ENCODE results near the gene HYOU1. TPM values are rescaled to one million over a fixed set of nuclear protein-coding genes. Genes with fewer than 3 reads are reported as not detected.

HYOU1 gene
- total RNA-seq, 1 experiment from 2014 or later: 268 TPM

DNA sequence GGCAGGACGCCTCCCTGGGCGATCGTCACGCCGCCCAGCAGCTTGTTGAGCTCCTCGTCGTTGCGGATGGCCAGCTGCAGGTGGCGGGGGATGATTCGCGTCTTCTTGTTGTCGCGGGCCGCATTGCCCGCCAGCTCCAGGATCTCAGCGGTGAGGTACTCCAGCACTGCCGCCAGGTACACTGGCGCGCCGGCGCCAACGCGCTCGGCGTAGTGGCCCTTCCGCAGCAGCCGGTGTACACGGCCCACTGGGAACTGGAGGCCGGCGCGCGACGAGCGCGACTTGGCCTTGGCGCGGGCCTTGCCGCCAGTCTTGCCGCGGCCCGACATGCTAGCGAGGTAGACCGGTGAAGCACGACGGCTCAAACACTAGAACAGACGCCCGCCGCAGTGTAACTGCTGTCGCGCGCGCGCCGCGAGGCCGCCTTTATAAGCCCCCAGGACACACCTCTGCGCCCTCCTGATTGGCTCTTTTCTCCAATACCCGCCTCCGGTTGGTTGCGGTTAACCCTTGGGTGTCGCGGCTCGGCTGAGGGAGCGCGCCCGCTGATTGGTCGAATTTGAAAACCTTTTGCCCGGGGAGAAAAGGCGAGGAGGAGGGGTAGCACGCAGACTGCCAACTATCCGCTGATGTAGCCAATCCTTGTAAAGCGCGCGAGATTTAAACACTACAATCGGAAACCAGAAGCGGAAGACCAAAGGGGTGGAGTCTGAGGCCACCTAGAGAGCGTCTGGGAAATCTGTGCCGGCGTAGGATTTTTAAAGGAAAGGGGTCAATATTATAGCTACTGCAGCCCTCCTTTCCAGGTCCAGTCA is 38.3 kb upstream of the HYOU1 start:
- CTCF ChIA-PET: interaction anchor here (0.7 kb wide), 1 partner anchor 223 kb away, joined by 4 read pairs; no protein-coding TSS in a partner anchor
- peaks cover 23% of the 10 kb centered on the region for H3K4me1 ChIP-seq (ENCODE audit: control insufficient read depth, insufficient read depth, low read length)
- POLR2A ChIA-PET: interaction anchor here (0.6 to 0.9 kb wide), 3 partner anchors 10 to 115 kb away, joined by 3 read pairs; no protein-coding TSS in a partner anchor
- intact Hi-C loops (cut with micrococcal nuclease; ENCODE audit: unreplicated experiment) (no loop called here), in situ Hi-C loops (cut with HindIII; ENCODE audit: low pct_unique_long_range_greater_than_20kb, low sequenced_read_pairs) (no loop called here)
- DNase-seq (ENCODE audit: low read depth, low spot score) (peak; percentile 99), ATAC-seq (peak; percentile 90)
- peaks cover 12% of the 10 kb centered on the region for H3K36me3 ChIP-seq (ENCODE audit: control insufficient read depth, insufficient read depth, low read length)
- peak overlapping the region; percentile 81 to 94 for H3K4me3 ChIP-seq (ENCODE audit: low read depth in 2 of 2, low read length in 2 of 2)
- H3K27me3 ChIP-seq (ENCODE audit: control insufficient read depth, insufficient read depth, low read length): no peaks in the 10 kb centered on the region
- no TSS peak for BruUV-seq (replicated peaks)
- TF ChIP-seq TCF7L2 (IDR thresholded peaks at IDR 0.05; ENCODE audit: low read depth, low read length) (peak; percentile 77), SIN3A (IDR thresholded peaks at IDR 0.05; ENCODE audit: borderline replicate concordance, insufficient read depth, low read depth, low read length) (peak; percentile 88), POLR2AphosphoS5 (IDR thresholded peaks at IDR 0.05; ENCODE audit: low read depth, low read length) (peak; percentile 100)
- TF ChIP-seq, protein P1, sequence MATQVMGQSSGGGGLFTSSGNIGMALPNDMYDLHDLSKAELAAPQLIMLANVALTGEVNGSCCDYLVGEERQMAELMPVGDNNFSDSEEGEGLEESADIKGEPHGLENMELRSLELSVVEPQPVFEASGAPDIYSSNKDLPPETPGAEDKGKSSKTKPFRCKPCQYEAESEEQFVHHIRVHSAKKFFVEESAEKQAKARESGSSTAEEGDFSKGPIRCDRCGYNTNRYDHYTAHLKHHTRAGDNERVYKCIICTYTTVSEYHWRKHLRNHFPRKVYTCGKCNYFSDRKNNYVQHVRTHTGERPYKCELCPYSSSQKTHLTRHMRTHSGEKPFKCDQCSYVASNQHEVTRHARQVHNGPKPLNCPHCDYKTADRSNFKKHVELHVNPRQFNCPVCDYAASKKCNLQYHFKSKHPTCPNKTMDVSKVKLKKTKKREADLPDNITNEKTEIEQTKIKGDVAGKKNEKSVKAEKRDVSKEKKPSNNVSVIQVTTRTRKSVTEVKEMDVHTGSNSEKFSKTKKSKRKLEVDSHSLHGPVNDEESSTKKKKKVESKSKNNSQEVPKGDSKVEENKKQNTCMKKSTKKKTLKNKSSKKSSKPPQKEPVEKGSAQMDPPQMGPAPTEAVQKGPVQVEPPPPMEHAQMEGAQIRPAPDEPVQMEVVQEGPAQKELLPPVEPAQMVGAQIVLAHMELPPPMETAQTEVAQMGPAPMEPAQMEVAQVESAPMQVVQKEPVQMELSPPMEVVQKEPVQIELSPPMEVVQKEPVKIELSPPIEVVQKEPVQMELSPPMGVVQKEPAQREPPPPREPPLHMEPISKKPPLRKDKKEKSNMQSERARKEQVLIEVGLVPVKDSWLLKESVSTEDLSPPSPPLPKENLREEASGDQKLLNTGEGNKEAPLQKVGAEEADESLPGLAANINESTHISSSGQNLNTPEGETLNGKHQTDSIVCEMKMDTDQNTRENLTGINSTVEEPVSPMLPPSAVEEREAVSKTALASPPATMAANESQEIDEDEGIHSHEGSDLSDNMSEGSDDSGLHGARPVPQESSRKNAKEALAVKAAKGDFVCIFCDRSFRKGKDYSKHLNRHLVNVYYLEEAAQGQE (IDR thresholded peaks at IDR 0.05; ENCODE audit: insufficient read depth in 1 of 2, low read depth in 2 of 2, low read length in 1 of 2): peak in 1 of 2 experiments; percentile 61; a peak in 2 of 4 replicates
- TF ChIP-seq, protein P2, sequence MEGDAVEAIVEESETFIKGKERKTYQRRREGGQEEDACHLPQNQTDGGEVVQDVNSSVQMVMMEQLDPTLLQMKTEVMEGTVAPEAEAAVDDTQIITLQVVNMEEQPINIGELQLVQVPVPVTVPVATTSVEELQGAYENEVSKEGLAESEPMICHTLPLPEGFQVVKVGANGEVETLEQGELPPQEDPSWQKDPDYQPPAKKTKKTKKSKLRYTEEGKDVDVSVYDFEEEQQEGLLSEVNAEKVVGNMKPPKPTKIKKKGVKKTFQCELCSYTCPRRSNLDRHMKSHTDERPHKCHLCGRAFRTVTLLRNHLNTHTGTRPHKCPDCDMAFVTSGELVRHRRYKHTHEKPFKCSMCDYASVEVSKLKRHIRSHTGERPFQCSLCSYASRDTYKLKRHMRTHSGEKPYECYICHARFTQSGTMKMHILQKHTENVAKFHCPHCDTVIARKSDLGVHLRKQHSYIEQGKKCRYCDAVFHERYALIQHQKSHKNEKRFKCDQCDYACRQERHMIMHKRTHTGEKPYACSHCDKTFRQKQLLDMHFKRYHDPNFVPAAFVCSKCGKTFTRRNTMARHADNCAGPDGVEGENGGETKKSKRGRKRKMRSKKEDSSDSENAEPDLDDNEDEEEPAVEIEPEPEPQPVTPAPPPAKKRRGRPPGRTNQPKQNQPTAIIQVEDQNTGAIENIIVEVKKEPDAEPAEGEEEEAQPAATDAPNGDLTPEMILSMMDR (IDR thresholded peaks at IDR 0.05): peak; percentile 65
- no peaks in the 10 kb centered on the region for H3K9me3 ChIP-seq (ENCODE audit: control insufficient read depth, insufficient read depth, low read depth, low read length)
- peak overlapping the region; percentile 94 for H3K27ac ChIP-seq (ENCODE audit: low read length)

DNA sequence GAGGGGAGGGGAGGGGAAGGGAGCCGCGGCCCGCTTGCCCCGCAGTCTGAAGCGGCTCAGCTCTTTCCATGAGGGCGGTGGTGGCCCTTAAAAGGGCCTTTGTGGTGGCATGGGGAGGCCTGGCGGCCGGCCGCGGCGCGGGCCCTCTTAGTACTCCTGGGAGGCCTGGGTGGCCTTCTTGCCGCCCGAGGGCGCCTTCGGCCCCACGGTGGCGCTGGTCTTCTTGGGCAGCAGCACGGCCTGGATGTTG is 37.7 kb upstream of the HYOU1 start:
- ATAC-seq: peak; percentile 75
- TF ChIP-seq POLR2AphosphoS5 (IDR thresholded peaks at IDR 0.05; ENCODE audit: low read depth, low read length) (no peak), SIN3A (IDR thresholded peaks at IDR 0.05; ENCODE audit: borderline replicate concordance, insufficient read depth, low read depth, low read length) (0 out of 2 replicates have a peak, but pooled peaks have one; percentile 13), TCF7L2 (IDR thresholded peaks at IDR 0.05; ENCODE audit: low read depth, low read length) (no peak)
- TF ChIP-seq, protein P1 (IDR thresholded peaks at IDR 0.05; ENCODE audit: insufficient read depth in 1 of 2, low read depth in 2 of 2, low read length in 1 of 2): no peak
- TF ChIP-seq, protein P2 (IDR thresholded peaks at IDR 0.05): peak; percentile 92
- intact Hi-C loops (cut with micrococcal nuclease; ENCODE audit: unreplicated experiment): no loop called here
- H3K36me3 ChIP-seq (ENCODE audit: control insufficient read depth, insufficient read depth, low read length): peaks cover 12% of the 10 kb centered on the region
- in situ Hi-C loops (cut with HindIII; ENCODE audit: low pct_unique_long_range_greater_than_20kb, low sequenced_read_pairs): no loop called here
- DNase-seq (ENCODE audit: low read depth, low spot score): no peak
- H3K4me3 ChIP-seq (ENCODE audit: low read depth in 2 of 2, low read length in 2 of 2): peak overlapping the region; percentile 81 to 94
- BruUV-seq (replicated peaks): no TSS peak
- peaks cover 18% of the 10 kb centered on the region for H3K4me1 ChIP-seq (ENCODE audit: control insufficient read depth, insufficient read depth, low read length)
- H3K9me3 ChIP-seq (ENCODE audit: control insufficient read depth, insufficient read depth, low read depth, low read length): no peaks in the 10 kb centered on the region
- H3K27ac ChIP-seq (ENCODE audit: low read length): peak overlapping the region; percentile 88
- POLR2A ChIA-PET: interaction anchor here (0.6 kb wide), 1 partner anchor 116 kb away, joined by 3 read pairs; no protein-coding TSS in a partner anchor
- CTCF ChIA-PET: interaction anchor here (0.7 kb wide), 1 partner anchor 223 kb away, joined by 4 read pairs; no protein-coding TSS in a partner anchor
- no peaks in the 10 kb centered on the region for H3K27me3 ChIP-seq (ENCODE audit: control insufficient read depth, insufficient read depth, low read length)
